GM10266 (cell line): ENCODE measurements around the gene EPB41L4A.

Experiments
- DNase-seq: peaks from one replicate; pipeline ENCODE4 v3.0.0; 2012; ENCODE audit errors: extremely low spot score
- TF ChIP-seq, protein P1 (sequence below): IDR thresholded peaks from 2 replicates; pipeline ENCODE4 v1.5.1; 2012; ENCODE audit warnings: mild to moderate bottlenecking, low read depth; ENCODE audit not compliant: control insufficient read depth, insufficient read depth; ENCODE audit errors: missing control alignments

Gene EPB41L4A

DNA sequence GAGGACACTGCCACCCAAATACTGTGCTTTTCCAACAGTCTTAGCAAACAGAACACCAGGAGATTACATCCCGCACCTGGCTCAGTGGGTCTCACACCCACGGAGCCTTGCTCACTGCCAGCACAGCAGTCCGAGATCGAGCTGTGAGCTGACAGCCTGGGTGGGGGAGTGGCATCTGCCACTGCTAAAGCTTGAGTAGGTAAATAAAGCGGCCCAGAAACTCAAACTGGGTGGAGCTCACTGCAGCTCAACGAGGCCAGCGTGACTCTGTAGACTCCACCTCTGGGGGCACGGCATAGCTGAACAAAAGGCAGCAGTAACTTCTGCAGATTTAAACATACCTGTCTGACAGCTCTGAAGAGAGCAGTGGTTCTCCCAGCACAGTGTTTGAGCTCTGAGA lies 28.8 kb downstream of the EPB41L4A start:
- TF ChIP-seq, protein P1, sequence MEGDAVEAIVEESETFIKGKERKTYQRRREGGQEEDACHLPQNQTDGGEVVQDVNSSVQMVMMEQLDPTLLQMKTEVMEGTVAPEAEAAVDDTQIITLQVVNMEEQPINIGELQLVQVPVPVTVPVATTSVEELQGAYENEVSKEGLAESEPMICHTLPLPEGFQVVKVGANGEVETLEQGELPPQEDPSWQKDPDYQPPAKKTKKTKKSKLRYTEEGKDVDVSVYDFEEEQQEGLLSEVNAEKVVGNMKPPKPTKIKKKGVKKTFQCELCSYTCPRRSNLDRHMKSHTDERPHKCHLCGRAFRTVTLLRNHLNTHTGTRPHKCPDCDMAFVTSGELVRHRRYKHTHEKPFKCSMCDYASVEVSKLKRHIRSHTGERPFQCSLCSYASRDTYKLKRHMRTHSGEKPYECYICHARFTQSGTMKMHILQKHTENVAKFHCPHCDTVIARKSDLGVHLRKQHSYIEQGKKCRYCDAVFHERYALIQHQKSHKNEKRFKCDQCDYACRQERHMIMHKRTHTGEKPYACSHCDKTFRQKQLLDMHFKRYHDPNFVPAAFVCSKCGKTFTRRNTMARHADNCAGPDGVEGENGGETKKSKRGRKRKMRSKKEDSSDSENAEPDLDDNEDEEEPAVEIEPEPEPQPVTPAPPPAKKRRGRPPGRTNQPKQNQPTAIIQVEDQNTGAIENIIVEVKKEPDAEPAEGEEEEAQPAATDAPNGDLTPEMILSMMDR, result no peak
- no peak for DNase-seq

DNA sequence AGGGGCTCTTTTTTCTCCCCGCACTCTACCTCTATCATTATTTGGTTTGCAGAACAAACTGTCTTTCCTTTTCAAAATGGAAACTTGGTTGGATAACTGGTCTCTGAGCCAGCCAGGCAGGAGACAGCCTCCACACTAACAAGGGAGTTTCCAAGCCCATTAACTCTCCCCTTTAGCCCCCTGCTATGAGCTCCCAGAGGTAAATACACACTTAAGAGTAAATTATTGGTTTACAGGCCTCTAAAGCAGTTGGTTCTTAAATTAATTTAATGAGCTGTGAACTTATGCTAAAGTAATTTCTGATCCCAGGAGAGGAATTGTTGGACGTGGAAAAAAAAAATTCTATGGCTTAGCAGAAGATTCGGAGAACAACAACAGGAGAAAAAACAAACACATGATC lies 30.3 kb downstream of the EPB41L4A start:
- DNase-seq, result no peak
- TF ChIP-seq, protein P1, result no peak

DNA sequence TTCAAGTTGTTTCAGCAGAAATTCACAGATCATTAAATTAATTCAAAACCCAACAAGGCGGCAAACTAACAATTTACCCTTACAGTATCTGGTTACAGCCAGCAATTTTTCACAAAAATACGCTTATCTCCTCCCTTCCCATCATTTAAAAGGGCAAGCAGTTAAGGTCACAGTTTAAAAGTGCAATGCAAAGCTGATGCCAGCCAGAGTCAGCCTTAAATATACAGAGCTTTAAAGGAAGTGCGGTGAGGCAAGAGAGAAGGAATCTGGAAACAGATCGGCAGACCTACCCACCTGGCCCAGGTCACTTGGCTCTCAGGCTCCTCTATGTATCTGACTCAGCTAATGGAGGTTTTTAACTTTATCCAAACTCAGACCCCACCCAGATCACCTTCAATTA lies 31.0 kb downstream of the EPB41L4A start:
- DNase-seq, result no peak
- TF ChIP-seq, protein P1, result no peak

DNA sequence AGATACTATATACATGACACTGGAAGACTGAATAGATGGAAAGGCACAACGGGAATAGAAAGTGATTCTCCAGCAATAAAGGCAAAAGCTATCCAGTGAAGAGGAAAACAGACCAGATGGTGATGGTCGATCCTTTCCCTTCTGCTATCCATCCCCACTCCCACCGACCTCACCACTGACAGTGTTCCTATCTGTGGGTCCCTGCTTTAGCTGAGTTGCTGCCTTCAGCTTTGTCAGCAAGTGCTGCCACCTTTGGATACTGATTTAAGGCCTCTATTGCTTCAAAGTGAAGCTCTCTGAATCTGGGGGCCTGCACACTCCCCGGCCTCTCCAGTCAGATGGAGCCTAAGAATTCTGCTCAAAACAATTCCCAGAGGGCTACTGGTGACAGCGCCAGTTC lies 32.3 kb downstream of the EPB41L4A start:
- DNase-seq, result no peak
- TF ChIP-seq, protein P1, result no peak

DNA sequence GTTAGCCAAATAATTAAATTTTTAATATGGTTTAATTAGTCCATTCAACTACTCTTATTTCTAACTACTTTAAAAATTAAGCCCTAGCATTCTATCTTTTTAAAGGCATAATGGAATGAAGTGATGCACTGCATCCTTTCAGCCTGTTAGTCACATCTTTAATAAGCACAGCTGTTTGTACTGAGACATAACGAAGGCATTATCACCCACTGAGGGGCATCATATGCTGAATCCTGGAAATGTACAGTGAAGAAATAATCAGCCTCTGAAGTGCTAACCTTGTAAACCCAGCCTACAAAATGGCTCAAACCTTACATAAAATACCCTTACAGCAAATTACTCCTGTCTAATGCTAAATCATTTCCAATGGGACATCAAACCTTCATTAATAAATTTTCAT lies 33.1 kb downstream of the EPB41L4A start:
- TF ChIP-seq, protein P1, result no peak

DNA sequence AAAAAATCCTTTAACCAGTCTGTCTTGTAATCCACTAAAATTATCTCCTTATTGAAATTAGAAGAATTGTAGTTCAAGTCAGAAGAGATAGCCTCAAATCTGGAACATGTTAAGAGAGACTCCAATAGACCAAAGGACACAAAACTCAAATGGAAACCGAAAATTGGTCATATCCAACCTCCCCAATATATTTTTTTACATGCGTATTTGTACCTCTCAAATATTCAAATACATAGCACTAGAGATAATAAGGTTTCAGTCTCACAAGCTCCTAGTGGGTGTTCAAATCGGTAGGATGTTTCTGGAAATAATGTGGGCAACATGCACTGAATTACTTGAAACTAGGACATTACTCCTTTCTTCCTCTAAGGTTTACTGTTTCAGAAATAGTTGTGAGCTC lies 33.5 kb downstream of the EPB41L4A start:
- TF ChIP-seq, protein P1, result no peak

More for the DNA sequence above, 33.1 kb downstream of the EPB41L4A start:
- no peak for DNase-seq

DNA sequence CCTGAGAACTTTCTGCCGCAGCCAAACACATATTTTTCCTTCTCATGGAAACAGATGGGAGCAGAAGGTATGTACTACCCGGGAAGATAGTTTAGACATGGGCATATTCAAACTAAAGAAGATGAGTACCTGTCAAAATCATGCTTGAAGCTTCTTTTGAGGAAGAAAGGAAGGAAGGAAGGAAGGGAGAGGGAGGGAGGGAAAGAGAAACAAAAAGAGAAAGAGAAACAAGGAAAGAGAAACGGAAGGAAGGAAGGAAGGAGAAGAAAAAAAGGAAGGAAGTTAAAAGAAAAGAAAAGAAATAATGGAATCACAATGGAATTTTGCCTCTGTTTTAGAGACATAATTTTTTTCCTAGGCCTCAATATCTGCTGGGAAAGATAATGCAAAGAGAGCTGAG lies 34.6 kb downstream of the EPB41L4A start:
- no peak for DNase-seq
- TF ChIP-seq, protein P1, result no peak

More for the DNA sequence above, 33.5 kb downstream of the EPB41L4A start:
- DNase-seq, result no peak
